SK-N-SH treated with all-trans-retinoic acid at 6 μM for 48 hours (cell line): Measurements from ENCODE around the gene RIMKLA.

Experiments used
- ATAC-seq: fragments of 200-7000 bp; cut with Tn5 transposase; 3 replicates; pipeline ENCODE4 v1.9.1; 2020; ENCODE audit warnings: mild to moderate bottlenecking, moderate library complexity
- ARNTL ChIP-seq: fragments of 450-650 bp; formaldehyde crosslinking; IDR thresholded peaks from 2 replicates; pipeline ENCODE4 v1.5.0; 2020; ENCODE audit warnings: low read depth, mild to moderate bottlenecking, moderate library complexity, borderline replicate concordance
- BACH2 ChIP-seq: fragments of 250-450 bp; sonication (Bioruptor Pico); IDR thresholded peaks from 2 replicates; pipeline ENCODE4 v1.9.0; 2021; ENCODE audit warnings: mild to moderate bottlenecking, borderline replicate concordance
- CREB5 ChIP-seq: fragments of 250-450 bp; sonication (Bioruptor Pico); IDR thresholded peaks from 2 replicates; pipeline ENCODE4 v1.5.1; 2020; ENCODE audit warnings: low read depth, mild to moderate bottlenecking, moderate library complexity
- CSDC2 ChIP-seq: fragments of 250-450 bp; sonication (Bioruptor Pico); IDR thresholded peaks from 2 replicates; pipeline ENCODE4 v1.5.0; 2020; ENCODE audit warnings: mild to moderate bottlenecking, moderate library complexity
- CSRNP3 ChIP-seq: fragments of 250-450 bp; sonication (Bioruptor Pico); IDR thresholded peaks from 2 replicates; pipeline ENCODE4 v1.5.1; 2021; ENCODE audit warnings: mild to moderate bottlenecking, moderate library complexity
- ESRRG ChIP-seq: fragments of 250-450 bp; sonication (Bioruptor Pico); IDR thresholded peaks from 2 replicates; pipeline ENCODE4 v1.6.1; 2021; ENCODE audit warnings: mild to moderate bottlenecking
- GLIS3 ChIP-seq: fragments of 250-450 bp; sonication (Bioruptor Pico); IDR thresholded peaks from 2 replicates; pipeline ENCODE4 v1.5.0; 2020; ENCODE audit warnings: mild to moderate bottlenecking, moderate library complexity
- ISL1 ChIP-seq: fragments of 250-450 bp; sonication (Bioruptor Pico); IDR thresholded peaks from 2 replicates; pipeline ENCODE4 v2.1.2; 2022; ENCODE audit warnings: mild to moderate bottlenecking, moderate library complexity
- OSR1 ChIP-seq: fragments of 250-450 bp; sonication (Bioruptor Pico); IDR thresholded peaks from 2 replicates; pipeline ENCODE4 v1.8.0; 2022; ENCODE audit warnings: moderate library complexity, mild to moderate bottlenecking, inconsistent platforms
- PATZ1 ChIP-seq: fragments of 250-450 bp; sonication (Bioruptor Pico); IDR thresholded peaks from 2 replicates; pipeline ENCODE4 v1.8.0; 2020; ENCODE audit warnings: mild to moderate bottlenecking, moderate library complexity, borderline replicate concordance
- POU6F1 ChIP-seq: fragments of 250-450 bp; sonication (Bioruptor Pico); IDR thresholded peaks from 2 replicates; pipeline ENCODE4 v1.8.0; 2021; ENCODE audit warnings: low read depth, mild to moderate bottlenecking, moderate library complexity, borderline replicate concordance
- PPARA ChIP-seq: fragments of 250-450 bp; sonication (Bioruptor Pico); IDR thresholded peaks from 2 replicates; pipeline ENCODE4 v1.5.0; 2020; ENCODE audit warnings: mild to moderate bottlenecking, borderline replicate concordance
- RARB ChIP-seq: fragments of 250-450 bp; sonication (Bioruptor Pico); IDR thresholded peaks from 2 replicates; pipeline ENCODE4 v1.8.0; 2021; ENCODE audit warnings: mild to moderate bottlenecking, moderate library complexity
- SNAI2 ChIP-seq: fragments of 250-450 bp; sonication (Bioruptor Pico); IDR thresholded peaks from 2 replicates; pipeline ENCODE4 v1.5.0; 2020; ENCODE audit warnings: mild to moderate bottlenecking, moderate library complexity
- TOX ChIP-seq: fragments of 250-450 bp; sonication (Bioruptor Pico); IDR thresholded peaks from 2 replicates; pipeline ENCODE4 v1.8.0; 2021; ENCODE audit warnings: mild to moderate bottlenecking, moderate library complexity, borderline replicate concordance
- TSHZ2 ChIP-seq: fragments of 250-450 bp; sonication (Bioruptor Pico); IDR thresholded peaks from 2 replicates; pipeline ENCODE4 v1.5.0; 2020; ENCODE audit warnings: mild to moderate bottlenecking, moderate library complexity
- ZC3H10 ChIP-seq: fragments of 250-450 bp; sonication (Bioruptor Pico); IDR thresholded peaks from 2 replicates; pipeline ENCODE4 v1.5.1; 2021; ENCODE audit warnings: mild to moderate bottlenecking, moderate library complexity
- ZFP3 ChIP-seq: fragments of 250-450 bp; sonication (Bioruptor Pico); IDR thresholded peaks from 2 replicates; pipeline ENCODE4 v1.5.0; 2020; ENCODE audit warnings: mild to moderate bottlenecking, moderate library complexity
- ZFP30 ChIP-seq: fragments of 450-650 bp; formaldehyde crosslinking; IDR thresholded peaks from 2 replicates; pipeline ENCODE4 v1.5.0; 2022; ENCODE audit warnings: mild to moderate bottlenecking, moderate library complexity
- ZNF565 ChIP-seq: fragments of 450-650 bp; formaldehyde crosslinking; conservative IDR thresholded peaks from 2 replicates; pipeline ENCODE4 v1.5.0; 2020; ENCODE audit warnings: low read depth, mild to moderate bottlenecking, moderate library complexity
- ZNF70 ChIP-seq: fragments of 450-650 bp; formaldehyde crosslinking; IDR thresholded peaks from 2 replicates; pipeline ENCODE4 v1.5.0; 2020; ENCODE audit warnings: mild to moderate bottlenecking, moderate library complexity
- ZNF8 ChIP-seq: fragments of 450-650 bp; formaldehyde crosslinking; IDR thresholded peaks from 2 replicates; pipeline ENCODE4 v1.5.0; 2020; ENCODE audit warnings: mild to moderate bottlenecking, moderate library complexity

Gene RIMKLA

GRCh38 chr1:42343049-42343448 is 37.5 kb upstream of the RIMKLA start:
- TF ChIP-seq PPARA = no peak
- no peak for TF ChIP-seq RARB (CRISPR knock-in tag)
- no peak for TF ChIP-seq TOX (CRISPR knock-in tag)
- TF ChIP-seq TSHZ2 (CRISPR knock-in tag) = no peak
- no peak for ATAC-seq

DNA sequence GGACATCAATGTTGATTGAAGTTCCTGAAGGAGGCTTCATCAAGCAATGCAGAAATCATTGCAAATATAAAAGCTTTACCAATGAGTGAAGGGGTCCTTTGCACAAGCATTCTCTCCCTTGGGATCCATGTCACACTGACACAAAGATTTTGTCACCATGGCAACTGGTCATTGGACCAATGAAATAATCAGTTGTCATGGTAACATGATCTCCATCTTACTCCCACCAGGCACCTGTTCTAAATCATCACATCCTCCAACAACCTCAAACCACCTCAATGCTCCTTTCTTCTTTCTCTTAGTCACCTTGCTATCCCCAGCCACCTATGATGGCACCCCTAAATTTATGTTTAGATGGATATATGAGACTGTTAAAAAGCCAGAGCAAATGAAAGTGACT is 32.1 kb upstream of the RIMKLA start:
- no peak for ATAC-seq
- TF ChIP-seq ISL1 (no peak), POU6F1 (CRISPR knock-in tag) (no peak), ESRRG (CRISPR knock-in tag) (no peak), ZC3H10 (CRISPR knock-in tag) (no peak), TSHZ2 (CRISPR knock-in tag) (no peak), ZNF8 (no peak), CSRNP3 (no peak), BACH2 (no peak), ARNTL (CRISPR knock-in tag) (no peak), CSDC2 (CRISPR knock-in tag) (no peak), ZNF70 (no peak), OSR1 (CRISPR knock-in tag) (no peak), PPARA (no peak)

DNA sequence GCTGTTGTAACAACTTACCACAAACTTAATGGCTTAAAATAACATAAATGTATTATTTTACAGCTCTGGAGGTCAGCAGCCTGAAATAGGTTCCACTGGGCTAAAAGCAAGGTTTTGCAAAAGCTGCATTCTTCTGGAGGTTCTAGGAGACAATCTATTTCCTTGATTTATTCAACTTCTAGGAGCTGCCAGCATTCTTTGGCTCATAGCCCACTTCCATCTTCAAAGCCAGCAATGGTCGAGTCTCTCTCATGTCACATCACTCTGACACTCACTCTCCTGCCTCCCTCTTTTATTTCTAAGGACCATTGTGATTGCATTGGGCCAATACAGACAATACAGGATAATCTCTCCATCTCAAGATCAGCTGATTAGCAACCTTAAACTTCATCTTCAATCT is 30.5 kb upstream of the RIMKLA start:
- TF ChIP-seq OSR1 (CRISPR knock-in tag) = no peak
- no peak for TF ChIP-seq GLIS3
- ATAC-seq = no peak

DNA sequence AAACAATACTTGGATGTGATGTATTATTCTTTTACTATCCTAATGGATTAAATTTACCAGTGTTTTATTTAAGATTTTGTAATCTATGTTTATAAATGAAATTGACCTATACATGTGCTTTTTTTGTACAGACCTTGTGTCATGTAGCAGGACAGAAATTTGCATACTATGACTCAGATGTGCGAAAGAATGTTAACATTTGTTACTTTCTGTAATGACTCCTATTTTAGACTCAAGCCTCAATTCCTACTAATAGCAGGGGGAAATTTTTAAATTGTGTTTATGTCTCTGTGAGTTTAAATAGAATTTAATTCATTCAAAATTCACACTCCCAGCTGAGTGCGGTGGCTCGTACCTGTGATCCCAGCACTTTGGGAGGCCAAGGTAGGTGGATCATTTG is 21.8 kb upstream of the RIMKLA start:
- TF ChIP-seq TOX (CRISPR knock-in tag) (no peak), RARB (CRISPR knock-in tag) (no peak), ZC3H10 (CRISPR knock-in tag) (no peak), ZNF8 (no peak)

DNA sequence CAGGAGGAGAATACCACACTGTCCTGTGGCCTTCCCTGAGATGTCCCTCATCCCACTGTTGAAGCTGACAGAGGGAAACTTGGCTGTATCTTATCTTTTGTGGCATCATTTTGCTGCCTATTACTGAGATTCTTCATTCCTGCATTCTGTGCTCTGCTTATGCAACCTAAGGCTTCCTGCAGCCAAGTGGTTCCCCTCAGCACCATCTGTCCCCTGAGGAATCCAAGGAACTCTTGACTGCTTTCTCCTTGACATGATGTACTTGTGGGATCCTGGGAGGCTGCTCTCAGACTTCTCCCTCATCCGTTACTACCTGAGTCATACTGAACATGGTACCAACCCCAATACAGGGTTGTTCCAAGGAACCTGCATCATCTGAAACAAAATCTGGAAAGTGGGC is 21.1 kb upstream of the RIMKLA start:
- ATAC-seq = no peak
- TF ChIP-seq ZFP30 (CRISPR knock-in tag) (no peak), ZFP3 (CRISPR knock-in tag) (no peak), CREB5 (no peak), PATZ1 (no peak), ZNF565 (CRISPR knock-in tag) (no peak), CSRNP3 (no peak), ISL1 (no peak), ZNF8 (no peak), SNAI2 (CRISPR knock-in tag) (no peak), GLIS3 (no peak), ARNTL (CRISPR knock-in tag) (no peak)

More for the DNA sequence above, 21.8 kb upstream of the RIMKLA start:
- no peak for ATAC-seq
